ENCODE measurements around the gene AMIGO1. TPM values are rescaled to one million over a fixed set of nuclear protein-coding genes. Genes with fewer than 3 reads are reported as not detected.

Gene AMIGO1
- total and polyA plus RNA-seq, 12 donors, result 3.8 to 27.9 (median 22.5) TPM

DNA sequence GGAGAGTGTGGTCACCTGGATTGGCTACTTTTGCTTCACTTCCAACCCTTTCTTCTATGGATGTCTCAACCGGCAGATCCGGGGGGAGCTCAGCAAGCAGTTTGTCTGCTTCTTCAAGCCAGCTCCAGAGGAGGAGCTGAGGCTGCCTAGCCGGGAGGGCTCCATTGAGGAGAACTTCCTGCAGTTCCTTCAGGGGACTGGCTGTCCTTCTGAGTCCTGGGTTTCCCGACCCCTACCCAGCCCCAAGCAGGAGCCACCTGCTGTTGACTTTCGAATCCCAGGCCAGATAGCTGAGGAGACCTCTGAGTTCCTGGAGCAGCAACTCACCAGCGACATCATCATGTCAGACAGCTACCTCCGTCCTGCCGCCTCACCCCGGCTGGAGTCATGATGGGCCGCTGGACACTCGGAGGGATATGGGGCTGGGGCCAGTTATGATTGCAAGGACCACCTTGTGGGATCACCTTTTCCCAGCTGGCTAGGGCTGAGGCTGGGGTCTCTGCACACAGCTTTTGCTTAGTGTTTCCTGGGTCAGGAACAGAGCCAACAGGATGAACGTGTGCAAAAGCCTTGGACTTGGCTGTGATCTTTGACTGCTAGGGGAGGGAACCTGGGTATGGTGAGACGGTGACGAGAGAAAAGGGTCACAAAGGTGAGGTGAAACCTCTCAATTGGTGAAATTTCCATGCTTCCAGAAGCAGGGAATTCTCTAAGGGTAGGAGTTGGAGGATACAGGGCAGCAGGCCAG is 34.6 kb upstream of the AMIGO1 start:
- Histone ChIP-seq H3K9me3 (replicated peaks in 1 of 3) (no peaks in the 10 kb centered on the region), H3K4me1 (replicated peaks in 1 of 2) (peaks cover 11 to 19% of the 10 kb centered on the region in 2 donors), H3K27ac (no peak overlapping the region), H3K27me3 (no peaks in the 10 kb centered on the region), H3K36me3 (replicated peaks in 1 of 2) (no peaks in the 10 kb centered on the region), H3K4me3 (no peak overlapping the region)
- TF ChIP-seq, protein P1, sequence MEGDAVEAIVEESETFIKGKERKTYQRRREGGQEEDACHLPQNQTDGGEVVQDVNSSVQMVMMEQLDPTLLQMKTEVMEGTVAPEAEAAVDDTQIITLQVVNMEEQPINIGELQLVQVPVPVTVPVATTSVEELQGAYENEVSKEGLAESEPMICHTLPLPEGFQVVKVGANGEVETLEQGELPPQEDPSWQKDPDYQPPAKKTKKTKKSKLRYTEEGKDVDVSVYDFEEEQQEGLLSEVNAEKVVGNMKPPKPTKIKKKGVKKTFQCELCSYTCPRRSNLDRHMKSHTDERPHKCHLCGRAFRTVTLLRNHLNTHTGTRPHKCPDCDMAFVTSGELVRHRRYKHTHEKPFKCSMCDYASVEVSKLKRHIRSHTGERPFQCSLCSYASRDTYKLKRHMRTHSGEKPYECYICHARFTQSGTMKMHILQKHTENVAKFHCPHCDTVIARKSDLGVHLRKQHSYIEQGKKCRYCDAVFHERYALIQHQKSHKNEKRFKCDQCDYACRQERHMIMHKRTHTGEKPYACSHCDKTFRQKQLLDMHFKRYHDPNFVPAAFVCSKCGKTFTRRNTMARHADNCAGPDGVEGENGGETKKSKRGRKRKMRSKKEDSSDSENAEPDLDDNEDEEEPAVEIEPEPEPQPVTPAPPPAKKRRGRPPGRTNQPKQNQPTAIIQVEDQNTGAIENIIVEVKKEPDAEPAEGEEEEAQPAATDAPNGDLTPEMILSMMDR (IDR thresholded peaks at IDR 0.05), result no peak
- no peak for TF ChIP-seq POLR2A (IDR thresholded peaks at IDR 0.05)
- WGBS, 4 donors, result 70 to 75% (median 73%) methylated on average over 12 to 14 of the region's 14 CpGs
- intact Hi-C loops (cut with DNase I), result loop anchor here (2.0 to 10.0 kb wide), 4 partner anchors 83 to 441 kb away; partner anchors contain the start of gene AHCYL1 (in 1 of the 2)
- no peak for DNase-seq

- intact Hi-C loops (cut with DNase I), result loop anchor here (5.0 to 10.0 kb wide), 3 partner anchors 84 to 441 kb away; partner anchors contain the start of gene AHCYL1 (in 1 of the 2)
- H3K4me3 ChIP-seq, result no peak overlapping the region
- DNase-seq, result no peak
- H3K27ac ChIP-seq, result no peak overlapping the region
- H3K27me3 ChIP-seq, result no peaks in the 10 kb centered on the region
- WGBS, 4 donors, result 82 to 90% (median 85%) methylated on average over 16 to 24 of the region's 24 CpGs
- peaks cover 11 to 18% of the 10 kb centered on the region in 2 donors for H3K4me1 ChIP-seq (replicated peaks in 1 of 2)
- no peaks in the 10 kb centered on the region for H3K36me3 ChIP-seq (replicated peaks in 1 of 2)
- TF ChIP-seq, protein P1 (IDR thresholded peaks at IDR 0.05), result no peak
- TF ChIP-seq POLR2A (IDR thresholded peaks at IDR 0.05), result no peak
- H3K9me3 ChIP-seq (replicated peaks in 1 of 3), result no peaks in the 10 kb centered on the region
These were observed 33.9 kb upstream of the AMIGO1 start for GRCh38 chr1:109543283-109543987.

DNA sequence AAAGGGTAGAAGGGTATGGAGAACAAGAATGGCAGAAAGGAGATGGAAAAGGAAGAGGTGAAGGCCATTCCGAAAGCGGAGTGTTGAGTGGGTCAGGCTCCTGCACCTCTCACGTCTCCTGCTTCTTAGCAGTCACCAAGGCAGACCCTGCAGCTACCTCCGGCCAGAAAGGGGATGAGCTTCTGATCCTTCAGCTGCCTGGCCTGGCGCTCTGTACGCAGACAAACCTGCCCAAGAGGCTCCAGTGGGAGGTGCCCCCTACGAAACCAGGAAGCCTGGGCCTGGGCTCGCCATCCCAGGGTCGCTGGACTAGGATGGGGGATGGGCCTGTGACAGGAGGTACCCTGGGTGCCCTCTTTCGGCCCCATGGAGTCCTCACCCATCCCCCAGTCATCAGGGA is 33.1 kb upstream of the AMIGO1 start:
- Histone ChIP-seq H3K9me3 (replicated peaks in 1 of 3) (no peaks in the 10 kb centered on the region), H3K4me3 (no peak overlapping the region), H3K27ac (no peak overlapping the region), H3K36me3 (replicated peaks in 1 of 2) (no peaks in the 10 kb centered on the region), H3K27me3 (no peaks in the 10 kb centered on the region), H3K4me1 (replicated peaks in 1 of 2) (peaks cover 11 to 16% of the 10 kb centered on the region in 2 donors)
- intact Hi-C loops (cut with DNase I), result loop anchor here (5.0 to 10.0 kb wide), 3 partner anchors 85 to 442 kb away; partner anchors contain the start of gene AHCYL1 (in 1 of the 2)
- 81 to 91% (median 89%) methylated on average over 8 to 10 of the region's 10 CpGs for WGBS, 4 donors
- TF ChIP-seq, protein P1 (IDR thresholded peaks at IDR 0.05), result no peak
- no peak for TF ChIP-seq POLR2A (IDR thresholded peaks at IDR 0.05)
- no peak for DNase-seq

DNA sequence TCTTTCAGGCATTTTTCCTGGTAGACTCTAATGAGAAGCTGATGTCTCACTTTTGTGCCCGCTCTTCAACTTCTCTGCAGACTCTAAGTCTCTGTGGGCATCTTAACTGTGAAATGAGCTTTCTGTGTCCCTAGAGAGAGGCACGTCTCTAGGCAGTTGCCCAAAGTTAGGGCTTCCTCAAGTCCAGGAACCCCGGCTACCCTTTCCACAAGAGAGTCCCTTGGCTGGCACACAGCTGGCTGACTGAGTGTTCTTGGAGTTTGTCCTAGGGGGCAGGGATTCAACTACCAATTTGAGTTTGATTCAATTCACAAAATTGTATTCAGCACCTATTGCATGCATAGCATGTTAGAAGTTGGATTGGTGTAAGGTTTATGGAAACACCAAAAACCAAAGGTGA is 31.6 kb upstream of the AMIGO1 start:
- Histone ChIP-seq H3K4me3 (no peak overlapping the region), H3K4me1 (replicated peaks in 1 of 2) (peaks cover 0 to 3% of the 10 kb centered on the region in 2 donors), H3K9me3 (replicated peaks in 1 of 3) (no peaks in the 10 kb centered on the region), H3K36me3 (replicated peaks in 1 of 2) (no peaks in the 10 kb centered on the region), H3K27me3 (no peaks in the 10 kb centered on the region), H3K27ac (no peak overlapping the region)
- DNase-seq, result no peak
- 82 to 94% (median 89%) methylated on average over 3 of the region's 3 CpGs for WGBS, 4 donors
- intact Hi-C loops (cut with DNase I), result loop anchor here (5.0 to 10.0 kb wide), 3 partner anchors 86 to 444 kb away; partner anchors contain the start of gene AHCYL1 (in 1 of the 2)
- TF ChIP-seq POLR2A (IDR thresholded peaks at IDR 0.05), result no peak
- TF ChIP-seq, protein P1 (IDR thresholded peaks at IDR 0.05), result no peak

Data from adrenal gland (tissue), 12 donors.